KMS-11 (cell line): Measurements from ENCODE around the gene TDRD5.

Source experiments
- H2AFZ ChIP-seq: fragments of 200-600 bp; sonication (generic); 2 replicates; pipeline ENCODE4 v1.6.1; 2016; ENCODE audit warnings: antibody characterized with exemption, mixed run types, low read depth
- H3K27ac ChIP-seq: fragments of 200-600 bp; sonication (generic); 2 replicates; pipeline ENCODE4 v1.6.1; 2016; ENCODE audit warnings: mild to moderate bottlenecking, mixed run types
- H3K27me3 ChIP-seq: fragments of 200-600 bp; sonication (generic); 2 replicates; pipeline ENCODE4 v1.6.1; 2017; ENCODE audit warnings: mild to moderate bottlenecking, low read depth, mixed run types, moderate library complexity; ENCODE audit not compliant: insufficient read depth
- H3K36me3 ChIP-seq: fragments of 200-600 bp; sonication (generic); 2 replicates; pipeline ENCODE4 v1.6.1; 2017; ENCODE audit warnings: mild to moderate bottlenecking, mixed run types; ENCODE audit not compliant: insufficient read depth
- H3K4me1 ChIP-seq: fragments of 200-600 bp; sonication (generic); 2 replicates; pipeline ENCODE4 v1.6.1; 2016; ENCODE audit warnings: mild to moderate bottlenecking, low read depth, mixed run types; ENCODE audit not compliant: poor library complexity, severe bottlenecking
- H3K4me2 ChIP-seq: fragments of 200-600 bp; sonication (generic); 2 replicates; pipeline ENCODE4 v1.7.0; 2016; ENCODE audit warnings: mild to moderate bottlenecking, mixed run types
- H3K4me3 ChIP-seq: fragments of 200-600 bp; sonication (generic); IDR thresholded peaks from 2 replicates; pipeline ENCODE4 v1.6.1; 2017; ENCODE audit warnings: low read depth, low read length, mixed read lengths; ENCODE audit not compliant: insufficient read depth
- H3K79me2 ChIP-seq: fragments of 200-600 bp; sonication (generic); 2 replicates; pipeline ENCODE4 v1.6.1; 2016; ENCODE audit warnings: low read depth, mixed run types; ENCODE audit not compliant: insufficient read depth
- H3K9ac ChIP-seq: fragments of 200-600 bp; sonication (generic); 2 replicates; pipeline ENCODE4 v1.6.1; 2016; ENCODE audit warnings: mild to moderate bottlenecking, mixed run types
- H4K20me1 ChIP-seq: fragments of 200-600 bp; sonication (generic); 2 replicates; pipeline ENCODE4 v1.6.1; 2016; ENCODE audit warnings: mild to moderate bottlenecking, mixed run types; ENCODE audit not compliant: insufficient read depth
- CTCF ChIP-seq: fragments of 200-600 bp; sonication (generic); conservative IDR thresholded peaks from 2 replicates; pipeline ENCODE4 v1.6.1; 2017; ENCODE audit warnings: low read depth, mild to moderate bottlenecking, antibody characterized with exemption, low read length, moderate library complexity, mixed read lengths

TDRD5 gene

GRCh38 chr1:179591592-179592580 is at the start of gene TDRD5:
Gene TDRD5, plus strand, starts transcription at chr1:179591832. Its CDS starts 784 bp downstream, at chr1:179592616.
- Histone ChIP-seq H3K79me2 (no peaks in the 10 kb centered on the region), H3K4me2 (no peak within 1 kb of the TSS), H2AFZ (no peak within 1 kb of the TSS), H3K4me3 (no peak within 1 kb of the TSS), H3K9ac (no peak within 1 kb of the TSS), H3K27ac (no peak within 1 kb of the TSS), H3K4me1 (no peaks in the 10 kb centered on the region), H4K20me1 (no peaks in the 10 kb centered on the region), H3K36me3 (no peaks in the 10 kb centered on the region), H3K27me3 (no peaks in the 10 kb centered on the region)
- no peak for TF ChIP-seq CTCF

GRCh38 chr1:179545321-179545720 is 46.3 kb upstream of the TDRD5 start:
- Histone ChIP-seq H3K9ac (no peak overlapping the region), H2AFZ (no peak overlapping the region), H3K4me2 (no peak overlapping the region), H3K4me3 (no peak overlapping the region), H3K27ac (no peak overlapping the region), H3K27me3 (no peaks in the 10 kb centered on the region), H3K36me3 (no peaks in the 10 kb centered on the region), H3K4me1 (no peaks in the 10 kb centered on the region), H4K20me1 (no peaks in the 10 kb centered on the region), H3K79me2 (no peaks in the 10 kb centered on the region)
- TF ChIP-seq CTCF = no peak

DNA sequence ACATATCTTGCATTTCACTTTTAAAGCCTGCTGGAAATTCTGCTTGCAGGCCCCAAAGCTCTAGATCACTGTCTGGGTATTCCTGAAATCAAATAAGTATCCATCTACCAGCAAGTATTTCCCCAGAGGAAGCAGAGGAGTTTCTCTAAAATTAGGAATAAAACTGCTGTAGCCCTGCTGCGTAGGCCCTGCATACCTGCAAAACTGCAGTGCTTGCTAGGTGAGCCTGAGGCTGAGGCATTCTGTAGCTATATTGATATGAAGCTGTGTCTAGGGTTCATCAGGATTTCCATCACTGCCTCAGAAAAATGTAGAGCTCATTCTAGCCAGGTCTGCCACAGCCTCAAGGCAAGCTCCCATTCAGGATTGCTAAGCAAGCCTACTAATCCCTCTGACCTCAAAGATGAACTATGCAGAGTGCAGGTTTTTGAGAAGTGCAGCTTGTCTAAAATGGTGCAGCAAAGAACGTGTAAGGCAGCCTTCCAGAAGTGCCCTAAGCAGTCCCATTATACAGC is 44.6 kb upstream of the TDRD5 start:
- no peak overlapping the region for H3K9ac ChIP-seq
- no peaks in the 10 kb centered on the region for H3K79me2 ChIP-seq
- no peaks in the 10 kb centered on the region for H3K4me1 ChIP-seq
- H3K4me2 ChIP-seq = no peak overlapping the region
- no peaks in the 10 kb centered on the region for H3K27me3 ChIP-seq
- no peaks in the 10 kb centered on the region for H4K20me1 ChIP-seq
- no peak overlapping the region for H2AFZ ChIP-seq
- TF ChIP-seq CTCF = no peak
- no peak overlapping the region for H3K4me3 ChIP-seq
- H3K36me3 ChIP-seq = no peaks in the 10 kb centered on the region
- no peak overlapping the region for H3K27ac ChIP-seq

- Histone ChIP-seq H3K79me2 (no peaks in the 10 kb centered on the region), H3K36me3 (no peaks in the 10 kb centered on the region), H3K4me3 (no peak overlapping the region), H2AFZ (no peak overlapping the region), H4K20me1 (no peaks in the 10 kb centered on the region), H3K9ac (no peak overlapping the region), H3K27ac (no peak overlapping the region), H3K4me1 (no peaks in the 10 kb centered on the region), H3K4me2 (no peak overlapping the region), H3K27me3 (no peaks in the 10 kb centered on the region)
- no peak for TF ChIP-seq CTCF
These were observed 42.8 kb upstream of the TDRD5 start for GRCh38 chr1:179548666-179549367.
